Measurements from ENCODE around the gene DCTN3. TPM values are rescaled to one million over a fixed set of nuclear protein-coding genes. Genes with fewer than 3 reads are reported as not detected.

DCTN3 gene
- total RNA-seq, 3 donors from 2014 or later, result 84.0 to 114 (median 113) TPM

- TF ChIP-seq POLR2A (IDR thresholded peaks at IDR 0.05), result no peak
- TF ChIP-seq POLR2AphosphoS5 (IDR thresholded peaks at IDR 0.05), result no peak
- TF ChIP-seq, protein P1, sequence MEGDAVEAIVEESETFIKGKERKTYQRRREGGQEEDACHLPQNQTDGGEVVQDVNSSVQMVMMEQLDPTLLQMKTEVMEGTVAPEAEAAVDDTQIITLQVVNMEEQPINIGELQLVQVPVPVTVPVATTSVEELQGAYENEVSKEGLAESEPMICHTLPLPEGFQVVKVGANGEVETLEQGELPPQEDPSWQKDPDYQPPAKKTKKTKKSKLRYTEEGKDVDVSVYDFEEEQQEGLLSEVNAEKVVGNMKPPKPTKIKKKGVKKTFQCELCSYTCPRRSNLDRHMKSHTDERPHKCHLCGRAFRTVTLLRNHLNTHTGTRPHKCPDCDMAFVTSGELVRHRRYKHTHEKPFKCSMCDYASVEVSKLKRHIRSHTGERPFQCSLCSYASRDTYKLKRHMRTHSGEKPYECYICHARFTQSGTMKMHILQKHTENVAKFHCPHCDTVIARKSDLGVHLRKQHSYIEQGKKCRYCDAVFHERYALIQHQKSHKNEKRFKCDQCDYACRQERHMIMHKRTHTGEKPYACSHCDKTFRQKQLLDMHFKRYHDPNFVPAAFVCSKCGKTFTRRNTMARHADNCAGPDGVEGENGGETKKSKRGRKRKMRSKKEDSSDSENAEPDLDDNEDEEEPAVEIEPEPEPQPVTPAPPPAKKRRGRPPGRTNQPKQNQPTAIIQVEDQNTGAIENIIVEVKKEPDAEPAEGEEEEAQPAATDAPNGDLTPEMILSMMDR (IDR thresholded peaks at IDR 0.05), result no peak
- H3K36me3 ChIP-seq, result no peaks in the 10 kb centered on the region
- no peak for DNase-seq (ENCODE audit: low spot score in 2 of 2)
- no peaks in the 10 kb centered on the region for H3K4me1 ChIP-seq
- H3K27ac ChIP-seq, result peak overlapping the region in 1 of 2 donors; percentile 32
- no peaks in the 10 kb centered on the region for H3K9me3 ChIP-seq
- peaks cover 0 to 15% of the 10 kb centered on the region in 2 donors for H3K27me3 ChIP-seq
- no peak overlapping the region for H3K4me3 ChIP-seq
- intact Hi-C loops (cut with DNase I; ENCODE audit: low total_unique reads), result no loop called here
These were observed 44.3 kb downstream of the DCTN3 start for GRCh38 chr9:34575862-34576596.

DNA sequence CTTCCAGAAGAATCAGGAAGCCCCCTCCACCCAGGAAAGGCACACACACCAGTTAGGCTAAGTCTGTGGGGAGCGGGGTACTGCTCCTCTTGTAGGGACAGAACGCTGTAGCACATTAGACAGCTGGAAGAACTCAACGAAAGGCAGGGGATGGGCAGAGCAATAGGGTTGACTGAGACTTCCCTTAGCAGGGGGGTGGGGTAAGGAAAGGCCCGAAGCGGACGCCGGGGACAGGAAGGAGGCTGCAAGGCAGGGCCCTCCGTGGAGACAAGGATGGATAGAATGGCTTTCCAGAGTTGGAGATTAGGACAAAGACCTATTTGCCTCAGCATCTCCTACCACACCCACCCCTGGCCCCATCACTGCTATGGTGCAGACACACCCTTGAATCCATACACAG lies 45.1 kb downstream of the DCTN3 start:
- Histone ChIP-seq H3K9me3 (no peaks in the 10 kb centered on the region), H3K4me1 (no peaks in the 10 kb centered on the region), H3K27ac (no peak overlapping the region), H3K4me3 (no peak overlapping the region), H3K36me3 (no peaks in the 10 kb centered on the region), H3K27me3 (peaks cover 0 to 15% of the 10 kb centered on the region in 2 donors)
- no peak for DNase-seq (ENCODE audit: low spot score in 2 of 2)
- intact Hi-C loops (cut with DNase I; ENCODE audit: low total_unique reads), result no loop called here
- TF ChIP-seq, protein P1 (IDR thresholded peaks at IDR 0.05), result no peak

DNA sequence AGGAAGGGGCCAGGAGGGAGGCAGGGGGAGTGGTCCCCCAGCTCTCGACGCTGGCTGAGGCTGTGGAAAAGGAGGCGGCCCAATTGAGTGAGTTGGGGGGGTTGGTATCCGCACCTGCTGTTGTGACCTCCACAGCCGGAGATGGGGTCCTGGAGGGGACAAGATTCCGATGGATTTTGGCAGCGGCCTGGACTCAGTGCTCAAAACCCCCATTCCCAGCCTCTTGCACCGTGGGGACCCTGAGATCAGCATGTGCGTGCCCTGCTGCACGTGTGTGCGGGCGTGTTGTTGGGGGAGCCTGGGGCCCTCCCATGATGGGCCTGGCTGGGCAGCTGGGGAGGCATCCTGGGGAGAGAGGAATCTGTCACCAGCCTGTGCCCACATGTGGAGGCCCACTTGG lies 45.7 kb downstream of the DCTN3 start:
- H3K4me1 ChIP-seq, result no peaks in the 10 kb centered on the region
- no peaks in the 10 kb centered on the region for H3K36me3 ChIP-seq
- intact Hi-C loops (cut with DNase I; ENCODE audit: low total_unique reads), result no loop called here
- no peak overlapping the region for H3K4me3 ChIP-seq
- TF ChIP-seq, protein P1 (IDR thresholded peaks at IDR 0.05), result no peak
- TF ChIP-seq POLR2AphosphoS5 (IDR thresholded peaks at IDR 0.05), result no peak
- no peak for TF ChIP-seq POLR2A (IDR thresholded peaks at IDR 0.05)
- H3K27me3 ChIP-seq, result peaks cover 0 to 15% of the 10 kb centered on the region in 2 donors
- DNase-seq (ENCODE audit: low spot score in 2 of 2), result no peak
- H3K27ac ChIP-seq, result no peak overlapping the region
- H3K9me3 ChIP-seq, result no peaks in the 10 kb centered on the region

- no peaks in the 10 kb centered on the region for H3K9me3 ChIP-seq
- no peak for DNase-seq (ENCODE audit: low spot score in 2 of 2)
- H3K27me3 ChIP-seq, result peaks cover 0 to 10% of the 10 kb centered on the region in 2 donors
- no peak overlapping the region for H3K4me3 ChIP-seq
- intact Hi-C loops (cut with DNase I; ENCODE audit: low total_unique reads), result no loop called here
- H3K36me3 ChIP-seq, result no peaks in the 10 kb centered on the region
- H3K27ac ChIP-seq, result peak overlapping the region in 1 of 2 donors; percentile 61
- TF ChIP-seq POLR2AphosphoS5 (IDR thresholded peaks at IDR 0.05), result no peak
- no peak for TF ChIP-seq POLR2A (IDR thresholded peaks at IDR 0.05)
- TF ChIP-seq, protein P1 (IDR thresholded peaks at IDR 0.05), result no peak
- H3K4me1 ChIP-seq, result no peaks in the 10 kb centered on the region
These were observed 46.5 kb downstream of the DCTN3 start for GRCh38 chr9:34573599-34574325.

- intact Hi-C loops (cut with DNase I; ENCODE audit: low total_unique reads), result no loop called here
- no peak overlapping the region for H3K4me3 ChIP-seq
- H3K27me3 ChIP-seq, result no peaks in the 10 kb centered on the region
- no peak for TF ChIP-seq POLR2AphosphoS5 (IDR thresholded peaks at IDR 0.05)
- TF ChIP-seq, protein P1 (IDR thresholded peaks at IDR 0.05), result no peak
- TF ChIP-seq POLR2A (IDR thresholded peaks at IDR 0.05), result no peak
- no peak overlapping the region for H3K27ac ChIP-seq
- no peak for DNase-seq (ENCODE audit: low spot score in 2 of 2)
- H3K36me3 ChIP-seq, result no peaks in the 10 kb centered on the region
- no peaks in the 10 kb centered on the region for H3K9me3 ChIP-seq
- no peaks in the 10 kb centered on the region for H3K4me1 ChIP-seq
These were observed 47.7 kb downstream of the DCTN3 start for GRCh38 chr9:34572628-34573027.
